ENCODE measurements around the gene MCTP1.

MCTP1 gene

GRCh38 chr5:94709277-94709676 is 575.6 kb downstream of the MCTP1 start:
- no peak for TF ChIP-seq CTCF (IDR thresholded peaks at IDR 0.05; ENCODE audit: low read depth, low read length, missing control alignments)
- in situ Hi-C loops (cut with HindIII; ENCODE audit: low pct_ligation_motif_present, low sequenced_read_pairs): no loop called here
- no peaks in the 10 kb centered on the region for H3K36me3 ChIP-seq (replicated peaks)
- DNase-seq: no peak
- no peak overlapping the region for H3K27ac ChIP-seq
- H3K27me3 ChIP-seq (replicated peaks): no peaks in the 10 kb centered on the region
- H3K4me3 ChIP-seq (ENCODE audit: low read depth, low read length): no peak overlapping the region

GRCh38 chr5:94707359-94707758 is 577.5 kb downstream of the MCTP1 start:
- Histone ChIP-seq H3K4me3 (ENCODE audit: low read depth, low read length) (no peak overlapping the region), H3K27ac (no peak overlapping the region), H3K36me3 (replicated peaks) (no peaks in the 10 kb centered on the region), H3K27me3 (replicated peaks) (no peaks in the 10 kb centered on the region)
- no peak for DNase-seq
- in situ Hi-C loops (cut with HindIII; ENCODE audit: low pct_ligation_motif_present, low sequenced_read_pairs): no loop called here
- TF ChIP-seq CTCF (IDR thresholded peaks at IDR 0.05; ENCODE audit: low read depth, low read length, missing control alignments): no peak

- DNase-seq: no peak
- Histone ChIP-seq H3K27ac (no peak overlapping the region), H3K27me3 (replicated peaks) (no peaks in the 10 kb centered on the region), H3K4me3 (ENCODE audit: low read depth, low read length) (no peak overlapping the region), H3K36me3 (replicated peaks) (no peaks in the 10 kb centered on the region)
- TF ChIP-seq CTCF (IDR thresholded peaks at IDR 0.05; ENCODE audit: low read depth, low read length, missing control alignments): no peak
- in situ Hi-C loops (cut with HindIII; ENCODE audit: low pct_ligation_motif_present, low sequenced_read_pairs): no loop called here
Observed at GRCh38 chr5:94705427-94705826, 579.5 kb downstream of the MCTP1 start.

- no peak overlapping the region for H3K4me3 ChIP-seq (ENCODE audit: low read depth, low read length)
- no peak for DNase-seq
Observed at GRCh38 chr5:94702729-94703128, 582.2 kb downstream of the MCTP1 start.

GRCh38 chr5:94700592-94700991 is 584.3 kb downstream of the MCTP1 start:
- TF ChIP-seq CTCF (IDR thresholded peaks at IDR 0.05; ENCODE audit: low read depth, low read length, missing control alignments): no peak
- no peak for DNase-seq
- H3K36me3 ChIP-seq (replicated peaks): no peaks in the 10 kb centered on the region
- H3K27ac ChIP-seq: no peak overlapping the region
- in situ Hi-C loops (cut with HindIII; ENCODE audit: low pct_ligation_motif_present, low sequenced_read_pairs): no loop called here
- H3K4me3 ChIP-seq (ENCODE audit: low read depth, low read length): no peak overlapping the region
- H3K27me3 ChIP-seq (replicated peaks): no peaks in the 10 kb centered on the region

More at GRCh38 chr5:94702729-94703128, 582.2 kb downstream of the MCTP1 start:
- in situ Hi-C loops (cut with HindIII; ENCODE audit: low pct_ligation_motif_present, low sequenced_read_pairs): no loop called here
- no peak for TF ChIP-seq CTCF (IDR thresholded peaks at IDR 0.05; ENCODE audit: low read depth, low read length, missing control alignments)
- Histone ChIP-seq H3K36me3 (replicated peaks) (no peaks in the 10 kb centered on the region), H3K27me3 (replicated peaks) (no peaks in the 10 kb centered on the region), H3K27ac (no peak overlapping the region)

- H3K4me3 ChIP-seq (ENCODE audit: low read depth, low read length): no peak overlapping the region
- no peak for TF ChIP-seq CTCF (IDR thresholded peaks at IDR 0.05; ENCODE audit: low read depth, low read length, missing control alignments)
- in situ Hi-C loops (cut with HindIII; ENCODE audit: low pct_ligation_motif_present, low sequenced_read_pairs): no loop called here
- H3K27ac ChIP-seq: no peak overlapping the region
- no peak for DNase-seq
- H3K36me3 ChIP-seq (replicated peaks): no peaks in the 10 kb centered on the region
- no peaks in the 10 kb centered on the region for H3K27me3 ChIP-seq (replicated peaks)
Observed at GRCh38 chr5:94699562-94699961, 585.3 kb downstream of the MCTP1 start.

All from brain microvascular endothelial cell (primary cell).